Epithelial cell of esophagus (primary cell): ENCODE results near the gene FAM234B.

Source experiments
- DNase-seq: peaks from one replicate; pipeline ENCODE4 v3.0.0; 2010; ENCODE audit warnings: low read depth
- H3K4me3 ChIP-seq: 2 replicates; pipeline ENCODE4 v1.5.1; 2011; ENCODE audit warnings: mild to moderate bottlenecking, low read length, control low read depth
- CTCF ChIP-seq: IDR thresholded peaks from 2 replicates; pipeline ENCODE4 v1.5.1; 2011; ENCODE audit warnings: low read depth, mild to moderate bottlenecking, low read length, control low read depth, inconsistent platforms; ENCODE audit not compliant: insufficient read depth; ENCODE audit errors: missing control alignments

Gene FAM234B

DNA sequence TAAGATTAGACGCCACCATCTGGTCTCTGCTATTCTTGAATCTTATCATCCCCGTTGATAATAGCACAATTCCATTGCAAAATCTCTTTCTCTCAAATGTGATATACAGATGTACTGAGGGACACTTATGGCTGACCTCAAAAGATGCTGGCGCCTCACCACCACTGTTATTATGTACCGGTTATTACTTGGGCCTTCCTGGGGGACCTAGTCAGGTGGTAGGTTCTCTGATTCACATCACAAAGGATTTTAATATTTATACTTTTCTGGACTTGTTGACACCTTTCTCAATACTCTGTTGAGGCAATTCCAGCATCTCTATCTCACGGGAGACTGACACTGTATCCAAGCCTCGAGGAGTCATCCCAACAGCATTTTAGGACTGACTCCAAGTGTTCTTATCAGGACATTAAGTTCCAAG, 21.3 kb upstream of the FAM234B start:
- DNase-seq, result no peak
- H3K4me3 ChIP-seq, result no peak overlapping the region
- TF ChIP-seq CTCF, result no peak

GRCh38 chr12:13023811-13024530, 20.2 kb upstream of the FAM234B start:
- peak; percentile 48 for DNase-seq
- peak; percentile 42 for TF ChIP-seq CTCF
- no peak overlapping the region for H3K4me3 ChIP-seq

DNA sequence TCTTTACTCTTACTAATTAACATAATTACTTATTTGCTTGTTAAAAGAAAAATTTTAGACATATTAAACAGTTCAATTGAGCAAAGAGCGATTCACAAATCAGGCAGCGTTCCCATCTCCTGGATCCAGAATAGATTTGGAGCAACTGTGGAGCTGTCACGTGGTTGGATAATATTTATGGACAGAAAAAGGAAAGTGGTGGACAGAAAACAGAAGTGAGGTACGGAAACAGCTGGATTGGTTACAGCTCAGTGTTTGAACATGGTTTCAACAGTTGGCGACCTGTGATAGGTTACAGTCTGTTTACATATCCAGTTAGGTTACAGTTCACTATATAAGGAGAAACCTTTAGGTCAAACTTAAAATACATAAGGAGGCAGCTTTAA, 19.7 kb upstream of the FAM234B start:
- no peak for DNase-seq
- H3K4me3 ChIP-seq, result no peak overlapping the region
- no peak for TF ChIP-seq CTCF

DNA sequence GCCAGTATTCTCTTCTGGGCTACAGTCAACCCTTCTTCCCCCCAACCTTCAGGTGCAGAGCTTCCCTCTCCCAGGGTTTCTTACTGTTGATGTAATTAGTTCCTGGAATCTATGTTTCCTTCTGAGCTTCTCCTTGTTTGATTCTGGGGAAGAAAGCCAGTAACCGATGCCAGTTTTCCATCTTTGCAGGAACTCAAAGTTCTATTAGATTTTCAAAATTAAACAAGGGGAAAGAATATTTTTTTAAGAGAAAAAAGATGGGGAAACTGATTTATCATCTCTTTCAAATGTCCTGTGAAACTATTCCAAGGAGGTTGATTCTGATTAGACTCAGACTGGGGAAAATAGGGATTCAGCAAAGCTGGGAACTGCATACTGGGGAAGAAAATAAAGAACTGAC, 17.9 kb upstream of the FAM234B start:
- DNase-seq, result no peak
- H3K4me3 ChIP-seq, result no peak overlapping the region
- no peak for TF ChIP-seq CTCF

DNA sequence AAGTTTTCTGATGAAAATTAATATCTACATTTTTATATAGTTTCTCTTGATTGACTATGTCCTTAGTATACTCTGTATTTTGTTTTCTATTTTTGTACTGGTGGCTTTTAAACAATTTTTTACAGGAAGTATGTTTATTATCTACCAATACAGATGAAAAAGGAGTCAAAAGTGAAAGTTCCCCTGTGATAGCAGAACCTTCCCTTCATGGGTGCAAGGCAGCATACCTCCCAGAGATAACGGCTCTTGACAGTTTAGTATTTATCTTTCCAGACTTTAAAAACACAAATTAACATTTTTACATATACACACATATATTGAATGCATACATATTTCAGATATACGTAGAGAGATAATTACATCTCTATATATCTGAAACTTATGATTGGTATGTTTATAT, 17.1 kb upstream of the FAM234B start:
- no peak for TF ChIP-seq CTCF
- no peak overlapping the region for H3K4me3 ChIP-seq
- DNase-seq, result no peak

- no peak for DNase-seq
- no peak overlapping the region for H3K4me3 ChIP-seq
- TF ChIP-seq CTCF, result no peak
Measured at GRCh38 chr12:13027508-13027907, 16.7 kb upstream of the FAM234B start.

GRCh38 chr12:13028825-13029570, 15.2 kb upstream of the FAM234B start:
- no peak for DNase-seq
- H3K4me3 ChIP-seq, result no peak overlapping the region
- TF ChIP-seq CTCF, result no peak
